ENCODE measurements around the gene HIVEP1. TPM values are rescaled to one million over a fixed set of nuclear protein-coding genes. Genes with fewer than 3 reads are reported as not detected.

The HIVEP1 gene
- polyA plus RNA-seq, 1 of the 3 experiments (the other 2 are of a cell fraction) = 7.7 TPM

- TF ChIP-seq GABPA (IDR thresholded peaks at IDR 0.05; ENCODE audit: low read depth) (no peak), GATA2 (CRISPR knock-in tag; IDR thresholded peaks at IDR 0.05) (no peak), EP300 (IDR thresholded peaks at IDR 0.05; ENCODE audit: borderline replicate concordance in 1 of 2, low read depth in 1 of 2, low read length in 1 of 2) (no peak), FOSL2 (IDR thresholded peaks at IDR 0.05; ENCODE audit: borderline replicate concordance, low read depth) (no peak), EZH2phosphoT487 (IDR thresholded peaks at IDR 0.05; ENCODE audit: borderline replicate concordance, low read depth) (no peak), TEAD4 (IDR thresholded peaks at IDR 0.05; ENCODE audit: borderline replicate concordance, insufficient read depth) (no peak), MAX (IDR thresholded peaks at IDR 0.05; ENCODE audit: low read depth) (no peak), NFIC (IDR thresholded peaks at IDR 0.05; ENCODE audit: borderline replicate concordance) (no peak), NRF1 (IDR thresholded peaks at IDR 0.05; ENCODE audit: low read depth, low read length) (no peak), SIN3A (IDR thresholded peaks at IDR 0.05; ENCODE audit: borderline replicate concordance, low read depth, low read length) (no peak), MXI1 (IDR thresholded peaks at IDR 0.05; ENCODE audit: low read depth, low read length) (no peak), CTCF (IDR thresholded peaks at IDR 0.05) (no peak), PBX3 (IDR thresholded peaks at IDR 0.05) (no peak), FOXJ3 (CRISPR knock-in tag; IDR thresholded peaks at IDR 0.05) (no peak), FOXM1 (IDR thresholded peaks at IDR 0.05; ENCODE audit: low read depth) (no peak), RFX5 (IDR thresholded peaks at IDR 0.05; ENCODE audit: low read length) (no peak), REST (IDR thresholded peaks at IDR 0.05; ENCODE audit: low read depth, low read length) (no peak), CHD2 (IDR thresholded peaks at IDR 0.05; ENCODE audit: low read length, partially characterized antibody) (no peak), USF1 (IDR thresholded peaks at IDR 0.05; ENCODE audit: borderline replicate concordance, low read depth) (no peak)
- ChIA-PET POLR2A (no interaction called here), CTCF (no interaction called here)
- H3K79me2 ChIP-seq (ENCODE audit: insufficient read depth) = peaks cover 76% of the 10 kb centered on the region
- DNase-seq = no peak
- no peak overlapping the region for H3K9ac ChIP-seq
- no peak overlapping the region for H2AFZ ChIP-seq (ENCODE audit: low read depth)
- H3K9me2 ChIP-seq = no peaks in the 10 kb centered on the region
- no peaks in the 10 kb centered on the region for H3F3A ChIP-seq (replicated peaks; ENCODE audit: insufficient read depth)
- WGBS (ENCODE audit: low lambda C conversion rate) = 95% methylated on average over 6 of the region's 6 CpGs
- H3K4me3 ChIP-seq (ENCODE audit: low read depth in 2 of 2, low read length in 1 of 2) = no peak overlapping the region
- no peak overlapping the region for H3K4me2 ChIP-seq
- H3K27ac ChIP-seq (ENCODE audit: low read depth in 2 of 2, low read length in 1 of 2) = no peak overlapping the region
- H4K20me1 ChIP-seq (ENCODE audit: insufficient read depth) = no peaks in the 10 kb centered on the region
- H3K36me3 ChIP-seq (replicated peaks in 1 of 2; ENCODE audit: control insufficient read depth in 1 of 2, insufficient read depth in 2 of 2, low read length in 1 of 2) = peaks cover 0 to 2% of the 10 kb centered on the region in 2 experiments
- H3K27me3 ChIP-seq (ENCODE audit: insufficient read depth) = no peaks in the 10 kb centered on the region
- peaks cover 0 to 8% of the 10 kb centered on the region in 2 experiments; a peak in 3 of 4 replicates for H3K4me1 ChIP-seq (ENCODE audit: control insufficient read depth in 1 of 2, insufficient read depth in 2 of 2, low read depth in 1 of 2, low read length in 1 of 2)
- no peaks in the 10 kb centered on the region for H3K9me3 ChIP-seq
Measured at GRCh38 chr6:12068899-12069557, 56.9 kb downstream of the HIVEP1 start.

Data from SK-N-SH (cell line).